ENCODE data around the gene CPTP.

The CPTP gene

GRCh38 chr1:1324524-1325287, at the start of gene CPTP, which contains the start of gene INTS11:
CPTP (plus strand) TSS chr1:1324802; CDS start chr1:1326911, 2,109 bp downstream.
INTS11 (minus strand) TSS chr1:1324660; CDS start chr1:1324608, 52 bp downstream.
- Histone ChIP-seq H3K9me3 (ENCODE audit: control insufficient read depth in 2 of 2, low read length in 2 of 2) (no peaks in the 10 kb centered on the region), H3K27me3 (ENCODE audit: control insufficient read depth in 2 of 2, insufficient read depth in 2 of 2, low read length in 2 of 2) (no peaks in the 10 kb centered on the region), H3K4me3 (ENCODE audit: low read length in 2 of 2) (peak within 1 kb of the TSS; percentile 81 to 93), H3K9ac (ENCODE audit: low read depth in 1 of 2, low read length in 2 of 2) (peak within 1 kb of the TSS; percentile 93 to 95), H3K4me1 (ENCODE audit: control insufficient read depth in 2 of 2, insufficient read depth in 2 of 2, low read length in 2 of 2) (peaks cover 20 to 25% of the 10 kb centered on the region in 2 donors), H3K36me3 (ENCODE audit: control insufficient read depth in 2 of 2, insufficient read depth in 2 of 2, low read length in 2 of 2) (peaks cover 7 to 10% of the 10 kb centered on the region in 2 donors), H3K27ac (ENCODE audit: low read depth in 2 of 2, low read length in 2 of 2) (peak within 1 kb of the TSS; percentile 91 to 93)

- Histone ChIP-seq H3K4me3 (ENCODE audit: low read length in 2 of 2) (peak overlapping the region in 1 of 2 donors; percentile 76), H3K9me3 (ENCODE audit: control insufficient read depth in 2 of 2, low read length in 2 of 2) (no peaks in the 10 kb centered on the region), H3K27ac (ENCODE audit: low read depth in 2 of 2, low read length in 2 of 2) (no peak overlapping the region), H3K4me1 (ENCODE audit: control insufficient read depth in 2 of 2, insufficient read depth in 2 of 2, low read length in 2 of 2) (peaks cover 21 to 29% of the 10 kb centered on the region in 2 donors), H3K27me3 (ENCODE audit: control insufficient read depth in 2 of 2, insufficient read depth in 2 of 2, low read length in 2 of 2) (no peaks in the 10 kb centered on the region), H3K9ac (ENCODE audit: low read depth in 1 of 2, low read length in 2 of 2) (no peak overlapping the region), H3K36me3 (ENCODE audit: control insufficient read depth in 2 of 2, insufficient read depth in 2 of 2, low read length in 2 of 2) (peaks cover 0 to 4% of the 10 kb centered on the region in 2 donors)
These were observed 49.6 kb upstream of the CPTP start for GRCh38 chr1:1274931-1275431.

- no peak overlapping the region for H3K27ac ChIP-seq (ENCODE audit: low read depth in 2 of 2, low read length in 2 of 2)
These were observed 48.8 kb upstream of the CPTP start for GRCh38 chr1:1275836-1276235.

GRCh38 chr1:1278620-1279019, 46.0 kb upstream of the CPTP start:
- Histone ChIP-seq H3K9ac (ENCODE audit: low read depth in 1 of 2, low read length in 2 of 2) (no peak overlapping the region), H3K4me3 (ENCODE audit: low read length in 2 of 2) (no peak overlapping the region), H3K9me3 (ENCODE audit: control insufficient read depth in 2 of 2, low read length in 2 of 2) (no peaks in the 10 kb centered on the region), H3K4me1 (ENCODE audit: control insufficient read depth in 2 of 2, insufficient read depth in 2 of 2, low read length in 2 of 2) (peaks cover 15 to 20% of the 10 kb centered on the region in 2 donors), H3K36me3 (ENCODE audit: control insufficient read depth in 2 of 2, insufficient read depth in 2 of 2, low read length in 2 of 2) (no peaks in the 10 kb centered on the region), H3K27ac (ENCODE audit: low read depth in 2 of 2, low read length in 2 of 2) (no peak overlapping the region), H3K27me3 (ENCODE audit: control insufficient read depth in 2 of 2, insufficient read depth in 2 of 2, low read length in 2 of 2) (no peaks in the 10 kb centered on the region)

More at GRCh38 chr1:1275836-1276235, 48.8 kb upstream of the CPTP start:
- Histone ChIP-seq H3K9me3 (ENCODE audit: control insufficient read depth in 2 of 2, low read length in 2 of 2) (no peaks in the 10 kb centered on the region), H3K4me1 (ENCODE audit: control insufficient read depth in 2 of 2, insufficient read depth in 2 of 2, low read length in 2 of 2) (peaks cover 19 to 26% of the 10 kb centered on the region in 2 donors), H3K27me3 (ENCODE audit: control insufficient read depth in 2 of 2, insufficient read depth in 2 of 2, low read length in 2 of 2) (no peaks in the 10 kb centered on the region), H3K4me3 (ENCODE audit: low read length in 2 of 2) (no peak overlapping the region), H3K9ac (ENCODE audit: low read depth in 1 of 2, low read length in 2 of 2) (no peak overlapping the region), H3K36me3 (ENCODE audit: control insufficient read depth in 2 of 2, insufficient read depth in 2 of 2, low read length in 2 of 2) (peaks cover 0 to 2% of the 10 kb centered on the region in 2 donors)

- H3K27me3 ChIP-seq (ENCODE audit: control insufficient read depth in 2 of 2, insufficient read depth in 2 of 2, low read length in 2 of 2) = no peaks in the 10 kb centered on the region
- H3K36me3 ChIP-seq (ENCODE audit: control insufficient read depth in 2 of 2, insufficient read depth in 2 of 2, low read length in 2 of 2) = no peaks in the 10 kb centered on the region
- H3K4me3 ChIP-seq (ENCODE audit: low read length in 2 of 2) = no peak overlapping the region
- H3K27ac ChIP-seq (ENCODE audit: low read depth in 2 of 2, low read length in 2 of 2) = no peak overlapping the region
- H3K9me3 ChIP-seq (ENCODE audit: control insufficient read depth in 2 of 2, low read length in 2 of 2) = no peaks in the 10 kb centered on the region
- H3K4me1 ChIP-seq (ENCODE audit: control insufficient read depth in 2 of 2, insufficient read depth in 2 of 2, low read length in 2 of 2) = peaks cover 16 to 20% of the 10 kb centered on the region in 2 donors
- no peak overlapping the region for H3K9ac ChIP-seq (ENCODE audit: low read depth in 1 of 2, low read length in 2 of 2)
These were observed 45.6 kb upstream of the CPTP start for GRCh38 chr1:1279028-1279427.

- Histone ChIP-seq H3K4me1 (ENCODE audit: control insufficient read depth in 2 of 2, insufficient read depth in 2 of 2, low read length in 2 of 2) (peaks cover 16 to 21% of the 10 kb centered on the region in 2 donors), H3K9me3 (ENCODE audit: control insufficient read depth in 2 of 2, low read length in 2 of 2) (no peaks in the 10 kb centered on the region), H3K27ac (ENCODE audit: low read depth in 2 of 2, low read length in 2 of 2) (peak overlapping the region; percentile 48 to 77), H3K36me3 (ENCODE audit: control insufficient read depth in 2 of 2, insufficient read depth in 2 of 2, low read length in 2 of 2) (no peaks in the 10 kb centered on the region), H3K27me3 (ENCODE audit: control insufficient read depth in 2 of 2, insufficient read depth in 2 of 2, low read length in 2 of 2) (peaks cover 0 to 5% of the 10 kb centered on the region in 2 donors), H3K4me3 (ENCODE audit: low read length in 2 of 2) (no peak overlapping the region), H3K9ac (ENCODE audit: low read depth in 1 of 2, low read length in 2 of 2) (no peak overlapping the region)
These were observed 43.7 kb upstream of the CPTP start for GRCh38 chr1:1280782-1281481.

GRCh38 chr1:1281533-1282321, 42.9 kb upstream of the CPTP start:
- H3K27ac ChIP-seq (ENCODE audit: low read depth in 2 of 2, low read length in 2 of 2) = peak overlapping the region; percentile 48 to 77

GRCh38 chr1:1282998-1283397, 41.6 kb upstream of the CPTP start:
- Histone ChIP-seq H3K36me3 (ENCODE audit: control insufficient read depth in 2 of 2, insufficient read depth in 2 of 2, low read length in 2 of 2) (no peaks in the 10 kb centered on the region), H3K4me1 (ENCODE audit: control insufficient read depth in 2 of 2, insufficient read depth in 2 of 2, low read length in 2 of 2) (peaks cover 16 to 21% of the 10 kb centered on the region in 2 donors), H3K27me3 (ENCODE audit: control insufficient read depth in 2 of 2, insufficient read depth in 2 of 2, low read length in 2 of 2) (peaks cover 4 to 24% of the 10 kb centered on the region in 2 donors), H3K4me3 (ENCODE audit: low read length in 2 of 2) (no peak overlapping the region), H3K9ac (ENCODE audit: low read depth in 1 of 2, low read length in 2 of 2) (no peak overlapping the region), H3K27ac (ENCODE audit: low read depth in 2 of 2, low read length in 2 of 2) (no peak overlapping the region), H3K9me3 (ENCODE audit: control insufficient read depth in 2 of 2, low read length in 2 of 2) (no peaks in the 10 kb centered on the region)

More at GRCh38 chr1:1281533-1282321, 42.9 kb upstream of the CPTP start:
- Histone ChIP-seq H3K27me3 (ENCODE audit: control insufficient read depth in 2 of 2, insufficient read depth in 2 of 2, low read length in 2 of 2) (peaks cover under 1 to 13% of the 10 kb centered on the region in 2 donors), H3K36me3 (ENCODE audit: control insufficient read depth in 2 of 2, insufficient read depth in 2 of 2, low read length in 2 of 2) (no peaks in the 10 kb centered on the region), H3K4me1 (ENCODE audit: control insufficient read depth in 2 of 2, insufficient read depth in 2 of 2, low read length in 2 of 2) (peaks cover 16 to 21% of the 10 kb centered on the region in 2 donors), H3K9ac (ENCODE audit: low read depth in 1 of 2, low read length in 2 of 2) (peak overlapping the region in 1 of 2 donors; percentile 57), H3K9me3 (ENCODE audit: control insufficient read depth in 2 of 2, low read length in 2 of 2) (no peaks in the 10 kb centered on the region), H3K4me3 (ENCODE audit: low read length in 2 of 2) (no peak overlapping the region)

GRCh38 chr1:1283821-1284220, 40.8 kb upstream of the CPTP start:
- H3K27me3 ChIP-seq (ENCODE audit: control insufficient read depth in 2 of 2, insufficient read depth in 2 of 2, low read length in 2 of 2) = peaks cover 4 to 24% of the 10 kb centered on the region in 2 donors
- H3K4me1 ChIP-seq (ENCODE audit: control insufficient read depth in 2 of 2, insufficient read depth in 2 of 2, low read length in 2 of 2) = peaks cover 16 to 21% of the 10 kb centered on the region in 2 donors
- no peak overlapping the region for H3K4me3 ChIP-seq (ENCODE audit: low read length in 2 of 2)
- H3K9ac ChIP-seq (ENCODE audit: low read depth in 1 of 2, low read length in 2 of 2) = no peak overlapping the region
- no peaks in the 10 kb centered on the region for H3K36me3 ChIP-seq (ENCODE audit: control insufficient read depth in 2 of 2, insufficient read depth in 2 of 2, low read length in 2 of 2)
- no peak overlapping the region for H3K27ac ChIP-seq (ENCODE audit: low read depth in 2 of 2, low read length in 2 of 2)
- no peaks in the 10 kb centered on the region for H3K9me3 ChIP-seq (ENCODE audit: control insufficient read depth in 2 of 2, low read length in 2 of 2)

Measured in mucosa of rectum (tissue), 2 donors.